Thyroid gland (tissue), 4 donors: ENCODE data around the gene RNF148. TPM values are rescaled to one million over a fixed set of nuclear protein-coding genes. Genes with fewer than 3 reads are reported as not detected.

Experiments
- DNase-seq, 2 donors: peaks; one replicate each; pipeline ENCODE4 v3.0.0-alpha.2; 2019
- H3K27ac ChIP-seq, 3 donors: fragments of 200-600 bp; sonication (generic); 1 replicate in 2 of 3; 2 replicates in 1 of 3; pipeline ENCODE4 v1.5.1; 2016 to 2019; ENCODE audit warnings: mild to moderate bottlenecking in 1 of 3, moderate library complexity in 1 of 3
- H3K27me3 ChIP-seq: fragments of 200-600 bp; sonication (generic); one replicate; pipeline ENCODE4 v1.5.1; 2019
- H3K36me3 ChIP-seq, 2 donors: fragments of 200-600 bp; sonication (generic); one replicate each; pipeline ENCODE4 v1.5.1; 2016 to 2019
- H3K4me1 ChIP-seq, 2 donors: fragments of 200-600 bp; sonication (generic); one replicate each; pipeline ENCODE4 v1.5.1; 2017 to 2019
- H3K4me3 ChIP-seq, 3 donors: fragments of 200-600 bp; sonication (generic); replicated peaks in 1 of 3; 1 replicate in 2 of 3; 2 replicates in 1 of 3; pipeline ENCODE4 v1.5.1; 2016; ENCODE audit warnings: mild to moderate bottlenecking in 1 of 3
- H3K9me3 ChIP-seq: fragments of 200-600 bp; sonication (generic); one replicate; pipeline ENCODE4 v1.5.1; 2017
- CTCF ChIP-seq, 6 experiments: fragments of 200-600 bp in 3 of 6; fragments of 450-650 bp in 3 of 6; sonication (generic) in 3 of 6; IDR thresholded peaks; one replicate each; pipeline ENCODE4 v1.5.1; 2016 to 2019; ENCODE audit warnings: antibody characterized with exemption in 6 of 6, mild to moderate bottlenecking in 2 of 6, inconsistent platforms in 1 of 6, moderate library complexity in 1 of 6
- POLR2A ChIP-seq, 2 donors: fragments of 450-650 bp; IDR thresholded peaks; one replicate each; pipeline ENCODE4 v1.6.1; 2017; ENCODE audit warnings: antibody characterized with exemption in 2 of 2, mild to moderate bottlenecking in 2 of 2, moderate library complexity in 1 of 2
- WGBS, 2 donors: methylation state at CpG; one replicate each; pipeline ENCODE4 v1.1.5; 2017; 5-methylcytosine and 5-hydroxymethylcytosine counted together
- intact Hi-C: fragments of 100-400 bp; cut with DNase I; formaldehyde crosslinking; loops from one replicate; pipeline ENCODE4 v1.15.1; 2023
- total RNA-seq, 4 donors: library from RNA; depleted of rRNA; stranded (reverse); fragments of >200 nt; gene quantifications; one replicate each; pipeline ENCODE4 v1.2.3, GENCODE V29; 2016

RNF148 gene
- total RNA-seq, 4 donors from 2014 or later: 1.4 to 7.9 (median 4.7) TPM

GRCh38 chr7:122724366-122724765 is 21.6 kb upstream of the RNF148 start:
- H3K4me3 ChIP-seq: no peak overlapping the region
- no peaks in the 10 kb centered on the region for H3K27me3 ChIP-seq
- intact Hi-C loops: no loop called here
- H3K4me1 ChIP-seq: no peaks in the 10 kb centered on the region
- H3K9me3 ChIP-seq: no peaks in the 10 kb centered on the region
- no peak for DNase-seq
- H3K36me3 ChIP-seq: no peaks in the 10 kb centered on the region
- TF ChIP-seq CTCF (IDR thresholded peaks at IDR 0.05): no peak
- TF ChIP-seq POLR2A (IDR thresholded peaks at IDR 0.05): no peak
- 70 to 72% methylated on average over 4 of the region's 4 CpGs for WGBS, 2 donors
- H3K27ac ChIP-seq: no peak overlapping the region

DNA sequence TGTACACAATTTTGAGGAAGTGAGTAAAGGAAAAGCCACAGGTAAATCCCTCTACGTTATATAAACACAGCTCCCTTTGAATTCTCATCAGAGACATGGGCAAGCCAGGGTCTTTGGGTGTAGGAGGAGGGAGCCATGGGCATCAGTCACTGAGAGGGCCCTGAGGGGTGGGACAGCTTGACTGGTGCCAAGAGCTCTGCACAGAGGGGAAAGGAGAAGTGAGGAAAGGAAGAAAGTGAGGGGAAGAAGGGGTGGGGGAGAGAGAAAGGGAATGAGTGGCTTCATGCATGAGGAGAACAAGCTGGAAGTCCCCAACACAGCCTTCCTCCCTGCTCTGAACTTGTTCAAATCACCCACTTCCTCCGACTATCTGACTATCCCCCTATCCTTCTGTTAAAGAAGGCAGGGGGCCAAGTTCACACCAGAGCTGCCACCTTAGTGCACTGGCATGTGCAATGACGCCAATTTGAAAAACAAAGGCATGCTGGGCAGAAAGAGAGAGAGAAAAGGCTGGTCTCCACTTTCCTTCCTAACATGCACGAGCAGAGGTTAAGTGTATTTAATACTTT is 16.4 kb upstream of the RNF148 start:
- TF ChIP-seq CTCF (IDR thresholded peaks at IDR 0.05) (no peak), POLR2A (IDR thresholded peaks at IDR 0.05) (no peak)
- intact Hi-C loops: no loop called here
- H3K27ac ChIP-seq: no peak overlapping the region
- no peaks in the 10 kb centered on the region for H3K4me1 ChIP-seq
- 79 to 81% methylated on average over 4 of the region's 4 CpGs for WGBS, 2 donors
- H3K9me3 ChIP-seq: no peaks in the 10 kb centered on the region
- no peak overlapping the region for H3K4me3 ChIP-seq
- H3K36me3 ChIP-seq: no peaks in the 10 kb centered on the region
- H3K27me3 ChIP-seq: no peaks in the 10 kb centered on the region
- DNase-seq: no peak

DNA sequence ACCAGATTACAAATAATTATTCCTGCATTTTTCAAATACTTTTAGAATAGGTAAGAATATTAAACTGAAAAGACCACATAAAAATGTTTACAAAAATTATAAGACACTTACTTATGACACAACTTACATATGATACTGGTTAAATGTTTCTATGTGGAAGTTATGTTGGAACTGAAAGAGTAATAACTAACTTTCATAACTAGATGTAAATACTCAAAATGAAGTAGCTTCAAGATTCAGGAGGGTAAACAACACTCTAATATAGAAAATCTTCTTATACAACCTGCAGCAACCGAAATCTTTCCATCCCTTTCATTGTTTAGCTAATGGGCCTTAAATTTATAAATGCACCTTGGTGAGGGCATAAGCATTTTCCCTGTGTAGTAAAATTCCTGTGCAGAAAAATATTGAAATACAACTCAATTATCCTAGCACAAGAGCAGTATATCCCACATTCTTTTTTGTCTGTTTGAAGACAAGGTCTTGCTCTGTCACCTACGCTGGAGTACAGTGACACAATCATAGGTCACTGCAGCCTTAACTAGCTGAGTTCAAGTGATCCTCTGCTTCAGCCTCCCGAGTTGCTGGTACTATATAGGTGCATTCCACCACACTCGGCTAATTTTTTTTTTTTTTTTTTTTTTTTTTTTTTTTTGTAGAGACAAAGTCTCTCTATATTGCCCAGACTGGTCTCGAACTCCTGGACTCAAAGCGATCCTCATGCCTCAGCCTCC is 14.8 kb upstream of the RNF148 start:
- intact Hi-C loops: no loop called here
- Histone ChIP-seq H3K27me3 (no peaks in the 10 kb centered on the region), H3K9me3 (no peaks in the 10 kb centered on the region), H3K36me3 (no peaks in the 10 kb centered on the region), H3K27ac (no peak overlapping the region), H3K4me3 (no peak overlapping the region), H3K4me1 (no peaks in the 10 kb centered on the region)
- no peak for DNase-seq
- TF ChIP-seq POLR2A (IDR thresholded peaks at IDR 0.05) (no peak), CTCF (IDR thresholded peaks at IDR 0.05) (no peak)
- WGBS, 2 donors: 92 to 93% methylated on average over 6 of the region's 6 CpGs

DNA sequence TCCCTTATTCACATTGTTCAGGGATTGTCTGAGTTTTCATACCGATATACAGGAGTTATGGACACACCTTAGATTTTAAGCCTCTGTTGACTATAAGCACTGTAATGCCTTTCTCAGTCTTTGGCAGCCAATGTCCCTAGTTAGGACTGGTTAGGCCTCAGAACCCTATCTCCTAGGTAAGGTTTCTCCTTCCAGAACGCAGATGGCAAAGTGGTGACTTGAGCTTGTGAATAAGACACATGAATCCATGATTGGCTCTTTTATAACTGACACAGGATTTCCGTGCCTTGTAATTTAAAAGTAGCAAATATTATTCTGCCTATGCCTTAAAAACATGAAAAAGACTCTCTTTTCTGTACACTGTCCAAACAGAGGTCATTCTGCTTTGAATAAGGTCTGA is 12.5 kb upstream of the RNF148 start:
- WGBS, 2 donors: 96 to 97% methylated on average over 3 of the region's 3 CpGs
- intact Hi-C loops: no loop called here
- H3K9me3 ChIP-seq: no peaks in the 10 kb centered on the region
- H3K27me3 ChIP-seq: no peaks in the 10 kb centered on the region
- no peaks in the 10 kb centered on the region for H3K4me1 ChIP-seq
- DNase-seq: no peak
- no peak for TF ChIP-seq CTCF (IDR thresholded peaks at IDR 0.05)
- TF ChIP-seq POLR2A (IDR thresholded peaks at IDR 0.05): no peak
- no peaks in the 10 kb centered on the region for H3K36me3 ChIP-seq
- H3K4me3 ChIP-seq: no peak overlapping the region
- no peak overlapping the region for H3K27ac ChIP-seq

DNA sequence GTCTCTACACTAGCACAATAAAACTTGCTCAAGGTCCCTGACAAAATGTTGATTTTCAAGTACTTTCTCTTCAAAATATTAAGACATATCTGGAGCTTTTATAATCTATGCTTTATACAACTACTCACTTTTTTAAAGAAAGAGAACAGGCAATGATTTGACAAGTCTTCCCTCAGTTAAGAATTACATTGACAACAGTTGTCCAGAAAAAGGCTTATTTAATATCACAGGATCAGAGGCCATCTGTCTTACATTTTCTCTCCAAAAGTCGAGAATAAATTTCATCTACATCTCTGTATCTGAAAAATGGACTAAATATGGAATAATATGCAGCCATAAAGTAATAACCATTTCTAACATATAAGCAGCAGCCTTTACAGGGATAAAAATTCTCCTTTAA is 8.2 kb upstream of the RNF148 start:
- Histone ChIP-seq H3K4me1 (no peaks in the 10 kb centered on the region), H3K9me3 (no peaks in the 10 kb centered on the region), H3K36me3 (no peaks in the 10 kb centered on the region), H3K27ac (no peak overlapping the region), H3K4me3 (no peak overlapping the region), H3K27me3 (no peaks in the 10 kb centered on the region)
- DNase-seq: no peak
- WGBS, 2 donors: 73 to 87% methylated on average over 1 of the region's 1 CpG
- no peak for TF ChIP-seq POLR2A (IDR thresholded peaks at IDR 0.05)
- no peak for TF ChIP-seq CTCF (IDR thresholded peaks at IDR 0.05)
- intact Hi-C loops: no loop called here
